CD4-positive, alpha-beta T cell treated with Interleukin-15 for 4 hours (primary cell): ENCODE data around the gene SSX2IP.

Source experiments
- DNase-seq: peaks from one replicate; pipeline ENCODE4 v3.0.0-alpha.2; 2020; ENCODE audit warnings: low spot score

The SSX2IP gene

DNA sequence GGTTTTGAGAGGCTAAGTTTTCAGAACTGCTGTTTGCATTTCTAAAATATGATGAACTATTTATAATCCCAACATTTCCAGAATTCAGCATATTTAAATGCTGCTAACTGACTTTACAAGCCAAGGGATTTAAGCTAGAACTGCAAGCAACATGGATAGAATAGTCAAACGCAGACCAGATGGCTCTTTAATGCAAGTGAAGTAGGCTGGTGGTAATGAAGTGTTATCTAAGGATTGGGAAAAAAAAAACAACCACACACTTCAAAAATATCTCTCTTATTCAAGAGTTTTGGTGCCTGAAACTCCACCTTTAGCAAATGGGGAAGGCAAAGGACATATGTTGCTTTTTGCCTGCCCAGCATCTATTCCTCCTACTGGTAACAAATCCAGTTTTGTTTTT lies 20.9 kb upstream of the SSX2IP start:
- DNase-seq: no peak

DNA sequence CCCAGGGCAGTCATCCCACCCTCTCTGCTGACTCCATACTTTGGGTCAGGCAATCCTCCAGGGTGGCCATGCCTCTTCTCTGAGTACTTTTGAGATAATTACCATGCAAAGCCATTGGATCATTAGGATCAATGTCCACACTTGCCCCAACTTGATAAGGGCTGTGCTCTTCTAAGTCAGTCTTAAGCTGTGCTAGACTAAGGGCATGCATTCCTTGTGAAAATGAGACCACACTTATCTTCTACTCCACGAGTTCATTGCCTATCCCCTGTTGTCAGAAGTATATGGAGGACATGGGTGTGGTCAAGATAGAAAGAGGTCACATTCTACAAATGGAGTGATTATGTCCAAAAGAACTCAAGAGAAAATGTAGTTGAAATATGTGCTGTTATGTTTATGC lies 18.9 kb upstream of the SSX2IP start:
- no peak for DNase-seq

DNA sequence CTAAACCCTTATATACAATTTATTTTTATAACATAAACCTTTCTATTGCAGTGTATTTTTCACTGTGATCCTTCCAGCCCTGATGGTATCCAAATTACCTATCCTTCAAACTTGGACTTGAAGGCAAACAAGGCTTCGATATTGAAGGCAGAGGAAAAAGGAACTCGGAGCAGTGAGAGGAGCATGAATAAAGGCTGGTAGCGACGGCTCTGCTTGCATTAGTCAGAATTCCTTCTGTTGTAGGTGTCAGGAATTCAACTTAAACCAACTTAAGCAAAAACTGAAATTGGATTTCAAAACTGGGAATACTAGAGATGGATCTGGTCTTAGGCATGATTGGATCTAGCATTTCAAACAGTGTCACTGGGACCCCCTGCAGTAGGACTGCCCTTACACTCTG lies 17.8 kb upstream of the SSX2IP start:
- no peak for DNase-seq

DNA sequence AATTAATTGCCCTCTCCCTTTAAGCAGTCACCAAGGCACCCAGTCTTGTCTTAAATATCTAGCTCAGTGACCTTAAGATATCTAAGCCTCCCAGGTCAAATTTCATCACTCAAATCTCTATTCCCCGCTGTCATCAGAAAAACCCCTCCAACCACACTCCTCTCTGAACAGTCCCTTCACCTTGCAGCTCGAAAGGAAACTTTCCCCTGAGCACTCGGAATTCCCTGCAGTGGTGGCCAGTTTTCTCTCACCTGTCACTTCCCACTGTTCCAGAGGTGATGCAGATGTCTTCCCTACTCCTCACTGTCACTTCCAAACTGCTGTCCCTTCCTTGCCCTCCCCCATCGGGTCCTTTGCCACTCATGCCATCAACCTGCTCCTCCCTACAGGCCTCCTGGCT lies 15.3 kb upstream of the SSX2IP start:
- no peak for DNase-seq

DNA sequence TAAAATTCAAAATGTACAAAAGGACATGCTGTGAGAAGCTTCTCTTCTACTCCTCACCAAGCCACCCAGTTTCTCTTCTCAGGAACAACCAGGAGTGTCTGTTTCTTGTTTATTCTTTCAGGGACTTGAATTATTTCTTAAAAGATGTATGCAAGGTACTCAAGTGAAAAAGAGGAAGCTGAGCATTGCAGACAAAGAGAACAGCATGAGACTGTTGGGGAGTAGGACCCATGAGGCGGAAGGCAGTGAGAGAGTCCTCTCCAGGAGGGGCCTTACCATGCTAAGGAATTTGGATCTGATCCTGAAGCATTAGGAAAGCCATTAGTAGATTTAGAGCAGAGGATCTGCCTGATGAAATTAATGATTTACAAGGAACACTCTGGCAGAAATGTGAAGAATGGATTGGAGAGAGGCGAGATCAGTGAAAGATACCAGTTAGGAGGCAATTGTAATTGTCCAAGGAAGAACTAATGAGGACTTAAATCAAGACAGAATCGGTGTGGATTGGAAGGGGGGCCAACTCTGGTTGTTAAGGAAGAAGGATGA lies 14.7 kb upstream of the SSX2IP start:
- DNase-seq: no peak

DNA sequence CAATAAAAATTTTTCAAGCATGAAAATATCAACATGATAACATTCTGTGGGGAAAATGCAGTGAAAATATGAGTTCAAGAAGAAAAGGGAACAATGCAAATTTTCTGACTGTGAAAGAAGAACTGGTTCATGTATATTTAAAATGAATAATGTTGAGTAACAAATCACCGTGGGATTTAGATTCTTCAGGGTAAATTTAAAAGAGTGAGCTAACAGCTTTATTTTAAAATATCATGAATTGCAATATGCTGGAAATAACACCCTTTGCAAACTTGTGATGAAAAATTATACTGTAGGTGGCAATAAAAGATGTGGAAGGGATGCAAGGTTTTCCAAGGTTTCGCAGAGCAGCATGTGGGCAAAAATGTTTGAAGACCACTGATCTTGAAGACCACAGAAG lies 13.2 kb upstream of the SSX2IP start:
- no peak for DNase-seq

DNA sequence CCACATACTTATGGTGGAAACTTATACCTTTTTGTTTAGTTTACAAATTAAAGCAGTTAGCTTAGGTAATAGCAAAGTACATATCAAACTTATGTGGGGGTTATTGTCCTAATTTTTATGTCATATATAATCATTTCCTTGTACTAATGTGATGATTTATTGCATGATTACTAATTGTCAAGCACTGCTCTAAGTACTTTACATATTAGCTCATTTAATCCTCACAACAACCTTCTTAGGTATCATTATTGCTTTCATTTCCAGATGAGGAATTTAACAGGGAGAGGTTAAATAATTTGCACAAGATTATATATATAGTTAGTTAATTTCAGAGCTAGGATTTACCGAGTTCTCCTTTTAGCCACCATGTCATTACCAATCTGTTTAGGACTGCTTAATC lies 11.9 kb upstream of the SSX2IP start:
- no peak for DNase-seq

DNA sequence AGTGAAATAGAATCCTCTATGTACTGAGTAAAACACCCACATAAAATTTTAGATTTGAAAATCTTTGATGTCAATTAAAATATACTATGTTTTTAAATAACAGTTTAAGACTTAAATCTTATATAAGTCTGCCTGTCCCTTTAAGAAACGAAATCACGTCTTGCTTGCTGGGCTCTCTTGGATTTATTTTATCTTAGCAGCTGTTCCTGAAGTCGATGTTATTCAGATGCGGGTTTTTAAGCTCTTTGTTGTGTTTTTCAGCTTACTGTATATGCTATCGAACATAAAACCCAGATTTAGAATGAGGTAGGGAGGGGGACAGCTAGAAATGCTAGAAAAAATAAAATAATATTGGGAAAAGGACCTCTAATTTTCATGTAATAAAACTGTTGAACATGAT lies 11.1 kb upstream of the SSX2IP start:
- DNase-seq: no peak

DNA sequence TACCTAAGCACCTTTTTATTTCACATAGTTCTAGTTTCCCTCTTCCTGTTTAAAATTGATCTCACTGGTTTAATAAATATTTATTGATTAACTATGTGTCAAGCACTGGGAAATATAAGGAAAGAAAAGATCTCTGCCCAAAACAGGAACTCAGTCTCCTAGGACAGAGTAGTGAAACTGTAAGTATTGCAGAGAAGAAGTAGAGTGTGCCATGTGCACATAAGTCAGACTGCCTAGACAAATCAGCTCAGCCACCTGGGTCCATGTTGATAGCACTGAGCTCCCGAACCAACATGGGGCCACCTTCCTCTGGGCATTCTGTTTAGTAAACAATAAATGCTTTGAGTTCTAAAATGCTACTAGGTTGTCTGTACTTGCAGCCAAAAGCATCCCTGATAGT lies 9.8 kb upstream of the SSX2IP start:
- no peak for DNase-seq

DNA sequence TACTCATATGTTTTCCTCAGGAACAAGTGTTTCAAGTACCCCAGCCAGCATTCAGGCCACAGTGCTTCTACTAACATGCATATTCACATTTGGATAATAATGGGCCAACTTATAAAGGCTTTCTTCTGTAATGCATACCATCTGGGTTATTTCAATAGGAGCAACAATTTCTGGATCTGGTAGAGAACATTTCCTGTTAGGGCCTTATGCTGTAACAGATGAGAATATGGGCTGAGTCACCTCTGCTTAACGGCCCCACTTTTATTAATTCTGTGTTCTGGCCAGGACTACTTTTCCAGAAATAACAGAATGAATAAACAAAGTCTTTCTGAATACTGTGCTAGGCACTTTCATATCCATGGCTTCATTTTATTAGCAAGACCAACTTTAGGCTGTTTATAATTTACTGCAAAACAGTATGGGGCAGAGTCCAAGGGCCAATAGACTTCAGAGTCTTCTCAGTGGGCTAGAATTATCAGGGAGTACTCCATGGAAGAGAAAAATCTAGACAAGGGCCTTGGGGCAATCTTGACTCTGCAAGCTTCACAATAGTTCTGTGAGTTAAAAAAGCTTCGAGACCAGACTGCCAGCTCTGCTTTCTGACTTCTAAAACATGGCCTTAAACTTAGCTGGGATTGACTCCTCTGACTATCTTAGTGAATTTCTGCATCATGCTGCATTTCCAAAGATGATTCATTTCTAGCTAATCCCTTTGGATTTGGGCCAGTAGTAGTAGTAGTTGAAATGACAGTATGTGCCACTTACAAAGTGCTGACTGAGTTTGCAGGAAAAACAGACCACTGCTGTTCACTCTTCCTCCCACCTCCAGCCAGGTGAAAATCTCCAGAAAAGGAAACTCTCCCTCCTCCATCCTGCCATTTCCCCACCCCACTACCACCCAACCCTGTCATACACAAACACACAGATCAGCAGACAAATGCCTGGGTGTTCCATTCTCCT lies 8.2 kb upstream of the SSX2IP start:
- no peak for DNase-seq

DNA sequence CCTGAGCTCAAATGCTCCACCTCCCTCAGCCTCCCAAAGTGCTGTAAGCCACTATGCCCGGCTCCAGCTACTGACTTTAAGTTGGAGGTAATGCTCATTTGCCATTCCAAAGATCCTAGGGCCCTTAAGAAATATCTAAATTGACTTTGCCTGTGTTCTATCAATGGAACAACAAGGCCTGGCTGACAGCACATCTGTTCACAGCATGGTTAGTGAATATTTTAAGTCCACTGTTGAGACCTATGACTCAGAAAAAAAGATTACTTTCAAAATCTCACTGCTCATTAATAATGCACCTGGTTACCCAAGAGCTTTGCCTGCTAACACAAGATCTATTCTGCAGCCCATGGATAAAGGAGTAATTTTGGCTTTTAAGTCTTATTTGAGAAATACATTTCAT lies 3.5 kb upstream of the SSX2IP start:
- DNase-seq: no peak

DNA sequence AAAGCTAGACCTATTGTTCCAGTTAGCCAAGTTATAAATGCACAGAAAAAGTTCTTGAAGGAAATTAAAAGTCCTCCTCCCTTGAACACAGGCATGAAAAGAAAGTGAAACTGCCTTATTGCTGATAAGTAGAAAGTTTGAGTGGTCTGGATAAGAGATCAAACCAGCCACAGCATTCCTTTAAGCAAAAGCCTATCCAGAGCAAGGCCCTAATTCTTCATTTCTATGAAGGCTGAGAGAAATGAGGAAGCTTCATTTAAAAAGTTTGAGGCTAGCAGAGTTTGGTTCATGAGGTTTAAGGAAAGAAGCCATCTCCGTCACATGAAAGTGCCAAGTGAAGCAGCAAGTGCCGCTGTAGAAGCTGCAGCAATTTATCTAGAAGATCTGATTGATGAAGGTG lies 2.7 kb upstream of the SSX2IP start:
- peak; percentile 30 for DNase-seq

DNA sequence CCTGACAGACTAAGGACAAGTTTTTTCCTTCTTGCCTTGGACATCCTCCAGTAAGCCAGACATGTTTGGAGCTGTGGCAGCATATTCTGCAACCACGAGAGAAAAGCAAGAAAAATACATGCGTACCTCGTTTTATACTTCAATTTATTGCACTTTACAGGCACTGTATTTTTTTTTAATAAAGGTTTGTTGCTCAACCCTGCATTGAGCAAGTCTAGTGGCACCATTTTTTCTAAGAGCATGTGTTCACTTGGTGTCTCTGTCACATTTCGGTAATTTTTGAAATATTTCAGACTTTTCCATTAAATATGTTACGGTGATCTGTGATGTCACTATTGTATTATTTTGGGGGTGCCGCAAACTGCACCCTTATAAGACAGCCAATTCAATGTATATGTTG lies 2.1 kb upstream of the SSX2IP start:
- no peak for DNase-seq

DNA sequence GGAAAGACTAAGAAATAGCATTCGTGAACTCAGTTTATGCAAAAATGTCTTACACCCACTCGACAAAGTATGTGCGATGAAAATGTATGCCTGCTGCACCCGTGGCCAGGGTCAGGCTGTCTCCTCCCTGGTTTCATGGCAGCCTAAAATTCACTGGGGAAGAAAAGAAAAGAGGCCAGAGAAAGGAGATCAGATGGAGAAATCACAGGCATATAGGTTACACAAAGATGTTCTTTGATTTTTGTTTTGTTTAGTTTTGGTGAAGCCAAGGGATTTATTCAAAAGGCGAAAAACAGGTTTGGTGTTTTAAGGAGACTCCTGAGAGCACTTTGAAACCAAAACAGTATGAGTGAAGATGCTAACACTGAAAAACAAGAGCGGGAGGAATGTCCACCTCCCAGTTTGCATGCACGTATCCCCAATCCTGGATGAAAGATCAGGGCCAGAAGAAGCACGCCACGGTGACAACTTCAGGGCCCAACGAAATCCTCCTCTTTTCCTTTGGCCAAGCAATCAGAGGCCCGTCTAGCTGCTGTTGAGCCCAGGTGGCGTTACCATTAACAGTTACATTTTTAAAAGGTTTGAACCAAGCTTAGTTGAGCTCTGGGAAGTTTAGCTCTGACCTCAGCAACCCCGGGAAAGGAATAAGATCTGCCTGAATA lies 992 bp upstream of the SSX2IP start:
- no peak for DNase-seq

DNA sequence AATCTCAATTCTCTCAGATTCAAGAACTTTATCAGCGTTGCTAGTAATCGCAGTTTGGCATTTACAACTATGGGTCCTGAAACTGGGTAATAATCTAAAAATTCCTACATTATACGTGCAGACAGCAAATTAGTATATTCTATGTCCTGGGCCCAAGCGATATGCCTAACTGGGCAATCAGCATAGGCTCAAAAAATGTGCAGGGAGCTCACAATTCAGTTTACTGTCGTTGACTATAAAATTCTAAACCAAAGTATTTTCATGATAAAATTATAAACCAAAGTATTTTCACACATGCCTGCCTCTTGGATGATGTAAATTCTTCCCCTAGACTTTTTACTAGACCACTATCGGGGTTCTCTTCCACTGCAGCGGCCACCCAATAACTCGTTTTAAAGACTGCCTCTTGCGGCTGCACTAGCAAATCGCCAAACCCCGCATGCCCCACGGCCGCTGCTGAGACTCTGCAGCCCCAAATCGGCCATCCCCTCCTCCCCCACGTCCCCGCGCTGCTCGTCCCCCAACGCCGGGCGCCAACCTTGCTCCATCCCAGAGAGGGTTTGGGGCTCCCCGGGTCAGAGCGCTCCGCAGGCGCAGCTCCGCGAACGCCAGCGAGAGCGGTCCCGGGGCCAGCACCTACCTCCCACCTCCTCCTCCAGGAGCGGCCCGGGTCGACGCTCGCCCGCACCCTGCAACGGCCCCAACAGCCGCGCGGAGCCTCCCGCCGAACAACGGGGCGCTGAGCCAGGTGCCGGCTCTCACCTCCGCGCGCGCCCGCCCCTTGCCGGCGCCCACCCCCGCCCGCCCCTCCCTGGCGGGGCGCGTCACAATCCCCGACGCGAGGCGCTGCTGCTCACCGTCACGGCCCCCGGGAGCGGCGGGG lies 506 bp downstream of the SSX2IP start:
- DNase-seq: peak; percentile 21

DNA sequence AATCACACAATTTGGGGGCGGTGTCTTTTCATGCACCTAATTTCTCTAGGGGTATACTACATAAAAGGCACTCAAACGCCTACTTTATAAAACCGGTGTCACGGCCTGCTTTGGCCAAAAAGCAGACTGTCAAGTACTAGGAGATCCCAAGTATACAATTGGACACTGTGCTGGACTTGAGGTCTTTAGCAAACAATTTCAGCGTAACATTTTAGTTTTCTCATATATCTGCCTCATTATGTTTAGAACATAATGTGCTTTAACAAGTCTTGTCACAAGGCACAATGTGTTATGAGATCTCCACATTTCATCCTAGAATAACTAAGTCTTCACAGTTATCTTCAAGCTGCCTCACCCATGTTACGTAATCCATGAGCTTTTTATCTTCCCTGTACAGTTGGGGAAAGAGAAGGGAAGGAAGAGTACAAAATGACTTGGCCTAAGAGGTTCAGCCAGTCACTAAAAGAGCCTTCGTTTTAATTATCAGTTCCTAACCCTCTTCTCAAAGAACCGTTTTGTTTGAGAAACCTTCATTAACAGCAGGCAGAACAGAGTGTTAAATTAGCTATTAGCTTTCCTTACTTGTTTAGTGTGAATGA lies 1.7 kb downstream of the SSX2IP start:
- no peak for DNase-seq

DNA sequence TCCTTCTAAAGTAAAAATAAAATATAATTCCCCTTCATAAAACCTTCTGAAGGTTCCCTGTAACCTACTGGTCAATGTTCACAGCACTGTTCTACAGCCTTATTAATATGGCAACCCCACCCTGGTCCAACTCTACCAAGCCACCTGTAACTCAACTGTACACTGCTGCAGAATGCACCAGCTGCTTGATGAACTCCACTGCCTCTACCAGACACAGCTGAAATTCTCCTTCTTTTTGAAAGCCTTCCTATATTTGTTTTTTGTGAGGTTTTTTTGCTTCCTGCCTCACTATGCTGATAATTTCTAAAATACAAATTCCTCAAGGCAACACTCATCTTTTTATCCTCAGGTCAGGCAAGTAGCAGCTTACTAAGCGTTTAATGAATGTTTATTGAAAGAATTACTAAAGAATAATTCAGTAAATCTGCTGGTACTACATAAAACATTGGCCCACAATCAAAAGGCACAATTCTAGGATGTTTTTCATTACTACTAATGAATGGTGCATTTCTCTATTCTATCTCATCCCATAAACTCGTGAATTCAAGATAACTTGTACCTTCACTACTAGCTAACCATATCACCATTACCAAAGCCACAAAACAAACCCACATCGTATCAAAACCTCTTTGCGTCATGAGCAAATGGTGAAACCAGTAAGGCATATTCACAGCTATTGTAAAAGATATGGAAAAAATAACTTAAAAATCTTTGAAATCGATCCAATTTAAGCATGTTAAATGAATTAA lies 2.4 kb downstream of the SSX2IP start:
- no peak for DNase-seq

DNA sequence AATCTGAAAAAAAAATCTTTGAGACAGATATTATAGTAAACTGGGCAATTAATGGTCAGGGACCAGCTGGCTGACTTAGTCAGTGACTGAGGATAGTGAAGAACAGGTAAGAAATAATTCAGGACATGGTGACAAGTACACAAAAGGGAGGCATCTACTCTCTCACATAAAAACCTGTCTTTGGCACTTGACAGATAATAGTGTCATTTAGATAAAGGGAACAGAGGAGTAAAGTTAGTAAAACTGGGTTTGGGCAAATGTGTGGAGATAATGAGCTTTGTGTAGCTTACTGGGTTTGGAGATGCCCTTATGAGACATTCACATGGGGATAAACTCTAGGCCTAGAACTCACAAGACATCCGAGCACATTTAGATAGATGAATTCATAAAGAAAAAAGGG lies 4.0 kb downstream of the SSX2IP start:
- DNase-seq: no peak

DNA sequence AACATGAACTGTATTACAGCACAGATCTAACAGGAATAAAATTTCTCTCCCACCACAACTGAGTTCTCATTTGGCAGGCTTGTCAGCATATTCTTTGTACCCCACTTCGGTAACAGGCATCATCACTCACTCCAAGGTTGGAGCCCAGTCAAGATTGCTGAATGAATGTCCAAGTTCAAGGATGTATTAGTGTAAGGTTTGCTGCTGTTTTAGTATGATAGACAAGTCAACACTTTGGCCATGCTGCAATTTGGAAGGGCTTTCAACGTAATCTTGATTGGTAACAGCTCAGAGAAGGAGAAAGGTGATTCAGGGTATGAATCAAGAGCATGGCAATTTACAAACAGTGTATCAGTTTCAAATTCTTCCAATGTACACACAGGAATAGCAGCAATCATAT lies 6.8 kb downstream of the SSX2IP start:
- DNase-seq: no peak

DNA sequence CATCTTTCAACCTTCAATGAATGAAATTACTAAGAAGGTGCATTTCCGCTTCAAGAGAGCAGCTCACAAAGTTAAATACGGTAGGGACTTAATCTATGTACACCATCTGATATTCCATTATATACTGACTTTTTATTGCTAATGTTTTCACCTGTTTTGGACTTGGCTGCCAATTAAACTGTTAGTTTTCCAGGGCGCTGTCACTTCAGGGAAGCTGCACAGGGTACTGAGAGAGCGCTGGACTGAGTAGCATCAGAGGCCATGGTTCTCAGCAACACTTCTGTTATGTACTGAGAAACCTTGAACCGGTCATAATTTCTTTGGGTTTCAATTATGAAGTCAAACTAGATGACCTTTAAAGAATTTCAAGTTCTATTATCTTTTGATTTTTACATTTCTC lies 8.2 kb downstream of the SSX2IP start:
- no peak for DNase-seq

DNA sequence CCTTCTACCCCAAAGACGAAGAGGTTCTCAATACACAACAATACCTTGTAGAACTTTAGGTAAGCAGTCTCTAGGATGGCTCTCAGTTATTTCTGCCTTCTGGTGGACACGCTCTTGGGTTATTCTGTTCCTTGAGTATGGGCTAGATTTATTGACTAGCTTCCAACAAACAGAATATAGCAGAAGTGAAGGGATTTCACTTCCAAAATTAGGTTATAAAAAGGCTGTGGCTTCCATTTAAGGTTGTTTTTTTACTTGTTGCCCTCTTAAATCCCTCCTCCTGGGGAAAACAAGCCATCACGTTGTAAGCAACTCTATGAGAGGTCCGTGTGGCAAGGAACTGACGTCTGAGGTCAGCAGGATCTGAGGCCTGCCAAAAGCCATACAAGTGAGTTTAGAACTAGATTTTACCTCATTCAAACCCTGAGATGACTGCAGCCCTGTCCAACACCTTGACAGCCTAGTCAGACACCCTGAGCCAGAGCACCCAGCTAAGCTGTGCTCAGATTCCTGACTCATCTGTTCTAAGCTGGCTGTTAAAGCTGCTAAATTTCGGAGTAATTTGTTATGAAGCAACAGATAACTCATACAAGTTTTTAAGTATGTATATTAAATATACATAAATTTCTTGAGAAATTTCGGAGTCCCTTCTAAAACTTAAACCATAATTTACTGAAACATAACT lies 12.7 kb downstream of the SSX2IP start:
- no peak for DNase-seq
